Stimulated activated CD4-positive, alpha-beta T cell treated with anti-CD3 and anti-CD28 coated beads, Interleukin-1b, Interleukin-23, amount 100 ng/mL, for 1 hour (primary cell): ENCODE measurements around the gene ANKRD42.
"Not testable (repeated sequence)": the region's sequence is repeated elsewhere in the genome, so short reads cannot be mapped to it uniquely, and the experiment has no call there.

Source experiments
- DNase-seq, 2 donors: peaks; one replicate each; pipeline ENCODE4 v3.0.0-alpha.2; 2020; ENCODE audit warnings: low read depth in 2 of 2

ANKRD42 gene

GRCh38 chr11:83241291-83241946 is 47.9 kb downstream of the ANKRD42 start:
- DNase-seq = no peak

DNA sequence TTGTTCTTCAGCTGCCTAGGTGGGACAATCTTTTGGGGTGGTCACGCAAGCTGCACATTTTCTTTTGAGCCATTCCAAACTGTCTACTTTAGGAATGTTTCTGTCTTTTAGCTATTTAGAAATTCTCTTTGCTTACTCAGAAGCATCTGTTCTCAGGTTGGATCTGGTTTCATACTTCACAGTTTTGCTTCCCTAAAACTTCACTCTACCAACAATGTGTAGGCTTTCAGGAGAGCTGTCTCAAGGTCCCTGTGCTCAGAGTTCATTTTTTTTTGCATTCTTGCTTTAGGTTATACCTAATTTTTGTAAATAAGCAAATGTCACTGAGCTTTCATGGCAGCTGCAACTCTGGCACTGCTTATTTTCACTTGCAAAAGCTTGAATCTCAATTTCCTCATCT is 55.9 kb downstream of the ANKRD42 start:
- DNase-seq = no peak

DNA sequence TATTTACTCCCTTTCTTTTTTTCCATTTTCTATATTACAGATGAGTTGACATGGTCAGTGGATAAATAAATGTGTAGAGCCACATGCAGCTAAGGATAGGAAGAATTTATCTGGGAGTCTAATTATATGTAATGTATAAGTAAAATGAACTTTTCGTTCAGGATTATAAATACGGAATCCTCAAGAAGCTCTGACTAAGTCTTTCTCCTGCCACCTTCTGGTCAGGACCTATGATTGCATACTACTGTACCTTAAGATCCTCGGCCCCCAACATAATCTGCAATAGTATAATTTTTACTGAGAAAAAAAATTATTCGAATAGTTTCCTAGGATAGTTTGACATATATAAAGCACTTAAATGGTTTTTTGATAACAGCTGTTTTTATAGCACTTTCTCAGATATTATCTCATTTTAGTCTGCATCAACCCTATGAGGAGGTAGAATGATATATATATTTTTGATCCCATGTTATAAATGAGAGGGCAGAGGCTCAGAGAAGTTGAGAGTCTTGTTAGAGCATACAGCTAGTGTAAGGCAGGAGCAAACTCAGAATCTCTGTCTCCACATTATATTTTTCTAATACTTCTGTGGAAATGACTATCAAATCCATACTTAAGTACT is 56.6 kb downstream of the ANKRD42 start:
- DNase-seq = no peak

GRCh38 chr11:83252266-83252665 is 58.8 kb downstream of the ANKRD42 start:
- no peak for DNase-seq

DNA sequence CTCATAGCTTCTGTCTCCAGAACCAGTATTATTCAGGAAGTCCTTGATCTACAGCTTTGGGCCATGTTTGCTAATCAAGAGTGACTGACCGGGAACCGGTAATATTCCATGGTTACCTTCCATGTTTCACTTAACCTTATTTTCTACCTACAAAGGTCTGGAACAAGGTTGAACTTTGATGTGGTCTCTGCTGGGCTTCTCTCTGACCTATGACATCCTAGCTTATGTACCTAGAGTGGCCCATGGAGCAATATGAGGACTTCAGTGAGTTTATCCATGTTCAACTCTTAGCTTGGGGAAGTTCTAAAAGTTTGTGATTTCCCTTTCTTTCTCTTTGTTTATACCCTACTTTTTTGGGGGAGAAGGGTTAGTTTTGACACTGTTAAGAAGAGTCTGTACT is 59.4 kb downstream of the ANKRD42 start:
- DNase-seq = no peak

DNA sequence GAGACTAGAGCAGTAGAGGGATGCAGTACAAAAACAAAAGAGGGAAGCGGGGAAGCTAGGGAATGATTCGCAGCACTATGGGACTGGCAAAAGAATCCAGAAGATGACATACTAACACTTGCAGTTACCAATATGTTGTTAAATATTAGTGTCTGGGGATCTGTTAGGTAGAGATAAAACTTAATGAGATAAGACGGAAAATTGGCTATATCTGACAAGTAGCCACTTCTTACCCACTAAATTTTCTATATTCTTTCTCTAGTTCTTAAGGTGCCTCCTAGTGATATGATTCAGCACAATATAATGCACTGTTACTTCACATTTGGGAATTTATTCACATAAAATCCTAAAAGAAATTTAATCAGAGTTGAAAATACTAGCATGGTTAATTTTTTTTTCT is 61.9 kb downstream of the ANKRD42 start:
- no peak for DNase-seq

DNA sequence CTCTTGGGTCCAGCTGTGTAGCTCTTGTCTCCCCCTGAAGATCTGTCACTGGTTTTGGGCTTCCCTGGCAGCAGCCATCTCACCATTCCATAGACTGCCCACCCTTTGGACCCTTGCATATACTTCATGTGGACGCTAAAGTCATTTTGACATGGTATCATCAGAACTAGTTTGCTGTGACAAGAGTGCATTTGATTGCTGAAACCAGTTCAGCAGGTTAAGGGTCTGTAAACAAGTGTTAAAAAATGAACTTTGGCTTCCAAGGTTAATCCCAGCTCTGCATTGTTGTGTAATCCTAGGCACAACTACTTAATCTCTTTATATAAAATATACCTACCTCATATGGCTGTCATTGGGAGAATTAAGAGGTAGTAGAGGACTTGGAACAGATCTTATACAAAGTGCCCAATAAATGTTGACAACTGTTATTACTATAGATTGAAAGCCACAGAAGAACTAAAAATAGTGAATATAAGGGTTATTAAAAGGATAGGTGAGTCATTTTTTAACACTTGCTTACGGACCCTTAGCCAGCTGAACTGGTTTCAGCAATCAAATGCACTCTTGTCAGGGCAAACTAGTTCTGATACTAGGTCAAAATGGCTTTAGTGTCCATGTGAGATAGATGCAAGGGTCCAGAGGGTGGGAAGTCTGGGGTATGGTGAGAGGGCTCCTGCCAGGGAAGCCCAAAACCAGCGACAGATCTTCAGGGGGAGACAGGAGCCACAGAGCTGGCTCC is 63.3 kb downstream of the ANKRD42 start:
- no peak for DNase-seq

DNA sequence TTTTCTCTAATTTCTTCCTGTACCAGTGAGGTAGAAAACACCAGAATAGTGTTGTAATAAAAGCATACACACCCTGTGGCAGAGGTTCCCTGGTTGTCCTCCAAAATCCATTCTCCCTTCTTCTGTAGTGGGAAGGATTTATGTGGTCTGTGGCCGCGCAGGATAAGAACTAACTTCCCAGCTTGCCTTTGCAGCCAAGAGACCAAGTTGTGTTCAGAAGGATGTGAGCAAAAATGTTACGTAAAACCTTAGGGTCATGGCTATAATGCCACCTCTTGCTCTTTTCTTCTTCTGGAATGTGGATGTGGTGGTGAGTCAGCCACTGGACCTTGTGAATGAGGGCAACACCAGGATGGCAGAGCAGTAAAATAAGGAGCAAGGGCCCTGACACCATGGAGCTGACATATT is 64.3 kb downstream of the ANKRD42 start:
- no peak for DNase-seq

GRCh38 chr11:83259559-83259958 is 66.0 kb downstream of the ANKRD42 start:
- DNase-seq = no peak

DNA sequence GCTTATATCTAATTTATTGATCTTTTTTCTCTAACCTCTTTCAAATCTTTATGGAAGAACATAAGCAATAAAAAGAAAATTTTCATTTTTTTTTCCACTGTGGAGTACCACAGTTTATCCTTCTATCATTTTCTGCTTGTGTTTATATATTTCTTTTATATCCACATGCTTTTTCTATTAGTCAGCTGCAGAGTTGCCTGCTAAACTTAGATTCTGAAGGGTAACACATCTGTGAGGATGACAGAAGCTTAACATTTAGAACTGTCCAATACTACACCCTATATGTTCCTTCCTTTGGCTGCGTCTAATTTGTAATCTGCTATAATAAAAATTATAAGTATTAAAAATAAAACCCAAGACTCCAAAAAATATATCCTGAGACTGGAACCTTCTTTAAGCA is 71.8 kb downstream of the ANKRD42 start:
- DNase-seq = no peak

DNA sequence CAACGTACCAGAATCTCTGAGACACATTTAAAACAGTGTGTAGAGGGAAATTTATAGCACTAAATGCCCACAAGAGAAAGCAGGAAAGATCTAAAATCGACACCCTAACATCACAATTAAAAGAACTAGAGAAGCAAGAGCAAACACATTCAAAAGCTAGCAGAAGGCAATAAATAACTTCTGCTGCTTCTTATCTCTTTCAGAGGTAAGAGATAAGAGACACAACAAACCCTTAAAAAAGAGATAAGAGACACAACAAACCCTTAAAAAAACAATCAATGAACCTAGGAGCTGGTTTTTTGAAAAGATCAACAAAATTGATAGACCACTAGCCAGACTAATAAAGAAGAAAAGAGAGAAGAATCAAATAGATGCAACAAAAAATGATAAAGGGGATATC is 75.6 kb downstream of the ANKRD42 start:
- not testable (repeated sequence) for DNase-seq

- not testable (repeated sequence) for DNase-seq
Observed at GRCh38 chr11:83271734-83272133, 78.2 kb downstream of the ANKRD42 start.

GRCh38 chr11:83272627-83273026 is 79.1 kb downstream of the ANKRD42 start:
- no peak for DNase-seq

DNA sequence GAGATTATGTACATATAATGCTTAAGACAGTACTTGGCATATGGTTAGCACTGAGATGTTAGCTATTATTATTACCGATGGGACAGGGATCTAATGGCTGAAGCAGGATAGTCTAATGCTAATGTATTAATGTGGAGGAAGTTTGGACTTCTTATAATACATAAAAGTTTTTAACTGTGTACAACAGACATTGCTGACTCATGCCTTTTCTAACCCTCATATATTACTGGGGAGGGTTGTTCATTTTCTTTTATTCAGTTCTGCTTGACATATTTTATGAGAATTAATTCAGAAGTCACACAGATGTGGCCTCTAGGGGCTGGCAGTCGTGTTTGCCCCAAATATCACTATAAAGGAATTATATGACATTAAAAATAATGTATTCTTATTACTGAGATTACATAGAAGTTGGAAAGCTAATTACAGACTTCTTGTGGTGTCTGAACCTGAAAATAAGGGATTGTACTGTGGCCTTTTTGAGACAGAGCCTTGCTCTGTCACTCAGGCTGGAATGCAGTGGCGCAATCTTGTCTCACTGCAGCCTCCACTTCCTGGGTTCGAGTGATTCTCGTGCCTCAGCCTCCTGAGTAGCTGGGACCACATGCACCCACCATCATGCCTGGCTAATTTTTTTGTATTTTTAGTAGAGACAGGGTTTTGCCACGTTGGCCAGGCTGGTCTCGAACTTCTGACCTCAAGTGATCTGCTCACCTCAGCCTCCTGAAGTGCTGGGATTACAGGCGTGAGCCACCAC is 82.6 kb downstream of the ANKRD42 start:
- DNase-seq = no peak

- DNase-seq = no peak
Observed at GRCh38 chr11:83278351-83278750, 84.8 kb downstream of the ANKRD42 start.

- DNase-seq = no peak
Observed at GRCh38 chr11:83280256-83280655, 86.7 kb downstream of the ANKRD42 start.

- no peak for DNase-seq
Observed at GRCh38 chr11:83282084-83282716, 88.7 kb downstream of the ANKRD42 start.

- DNase-seq = no peak
Observed at GRCh38 chr11:83284501-83285150, 91.1 kb downstream of the ANKRD42 start.

DNA sequence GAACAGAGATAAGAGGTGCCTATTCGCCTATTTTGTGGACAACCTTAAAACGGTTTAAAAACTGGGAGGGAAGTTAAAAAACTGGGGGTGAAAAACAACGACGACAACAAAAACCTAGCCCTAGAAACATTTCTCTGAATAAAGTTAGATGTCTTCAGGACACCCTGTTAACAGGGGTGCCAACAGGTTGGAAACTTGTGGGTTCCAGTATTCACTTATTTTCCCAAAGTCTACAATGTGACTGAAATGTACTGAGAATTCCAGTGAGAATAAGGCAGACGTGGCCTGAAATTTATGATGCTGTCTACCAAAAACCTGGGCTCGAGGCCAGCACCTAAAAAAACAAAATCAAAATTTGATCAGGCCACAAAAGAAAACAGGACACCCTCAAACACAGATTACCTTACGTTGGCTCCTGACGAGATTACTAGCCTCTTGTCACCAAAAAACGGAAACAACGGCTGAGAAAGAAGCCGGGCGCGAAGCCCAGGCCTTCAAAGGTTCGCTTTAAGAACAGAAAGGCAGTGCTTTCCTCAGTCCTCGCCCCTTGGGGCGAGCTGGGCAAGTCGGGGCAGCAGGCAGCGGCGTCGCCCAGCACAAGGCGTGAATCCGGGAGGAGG is 91.7 kb downstream of the ANKRD42 start:
- DNase-seq = peak in 1 of 2 donors; percentile 3

DNA sequence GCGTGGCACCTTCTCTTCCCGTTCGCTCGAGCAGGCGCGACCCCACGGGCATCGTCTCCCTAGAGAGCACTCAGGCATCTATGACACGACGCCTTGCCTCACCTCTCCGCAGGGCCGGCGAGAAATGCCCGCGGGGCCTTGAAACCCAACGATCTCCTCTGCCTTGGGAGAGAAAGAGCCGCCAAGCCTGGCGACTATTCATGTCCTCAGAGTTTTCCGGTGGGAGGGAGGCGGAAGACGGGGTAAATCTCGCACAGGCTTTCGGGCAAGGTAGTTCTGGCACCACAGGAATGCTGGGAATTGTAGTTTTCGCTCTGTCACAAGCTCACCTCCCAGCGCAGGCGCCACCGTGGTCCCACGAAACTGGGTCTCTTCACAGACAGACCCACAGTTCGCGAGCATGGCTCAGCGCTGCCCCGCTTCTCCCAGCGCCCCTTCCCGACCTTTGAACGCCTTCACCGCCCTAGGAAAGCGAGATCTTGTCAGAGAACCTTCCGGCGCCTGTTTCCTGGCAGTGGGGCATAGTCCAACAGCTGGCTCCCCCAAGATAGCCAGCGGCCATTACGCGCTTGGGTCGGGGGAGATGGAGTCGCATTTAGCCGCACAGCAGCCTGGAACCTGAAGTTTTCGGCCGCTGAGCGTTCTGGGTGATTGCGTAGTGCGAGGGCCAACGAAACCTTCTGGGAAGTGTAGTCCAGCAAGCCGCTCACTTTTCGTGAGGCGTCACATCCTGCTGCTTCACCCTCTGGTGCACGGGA is 92.4 kb downstream of the ANKRD42 start, which contains the start of gene CCDC90B:
Gene CCDC90B (minus strand): TSS at position 597 of the 758 bp plus-strand sequence. CDS start 395 bp downstream, at position 202.
- peak; percentile 73 to 74 for DNase-seq
